Loucy (cell line): ENCODE data around the gene ARHGAP6.

Experiments used
- H2AFZ ChIP-seq: fragments of 200-600 bp; sonication (generic); 2 replicates; pipeline ENCODE4 v1.6.0; 2016; ENCODE audit warnings: antibody characterized with exemption, mild to moderate bottlenecking, low read length, moderate library complexity
- H3F3A ChIP-seq: fragments of 200-600 bp; 2 replicates; pipeline ENCODE4 v1.6.0; 2016; ENCODE audit warnings: antibody characterized with exemption, low read depth, mild to moderate bottlenecking
- H3K27me3 ChIP-seq: fragments of 200-600 bp; sonication (generic); 2 replicates; pipeline ENCODE4 v1.6.1; 2014; ENCODE audit warnings: low read length, mild to moderate bottlenecking; ENCODE audit not compliant: insufficient read depth, poor library complexity, severe bottlenecking
- H3K36me3 ChIP-seq: fragments of 200-600 bp; sonication (generic); 2 replicates; pipeline ENCODE4 v1.6.1; 2016; ENCODE audit warnings: low read length; ENCODE audit not compliant: insufficient read depth
- H3K4me1 ChIP-seq: fragments of 200-600 bp; sonication (generic); 2 replicates; pipeline ENCODE4 v1.5.1; 2014; ENCODE audit warnings: low read length, mild to moderate bottlenecking; ENCODE audit not compliant: insufficient read depth, poor library complexity, severe bottlenecking
- H3K4me2 ChIP-seq: fragments of 200-600 bp; sonication (generic); 2 replicates; pipeline ENCODE4 v1.6.0; 2014; ENCODE audit warnings: antibody characterized with exemption, low read length, low read depth, mild to moderate bottlenecking; ENCODE audit not compliant: poor library complexity, severe bottlenecking
- H3K4me3 ChIP-seq: fragments of 200-600 bp; sonication (generic); 2 replicates; pipeline ENCODE4 v1.5.1; 2014; ENCODE audit warnings: low read length, mild to moderate bottlenecking, mixed read lengths; ENCODE audit not compliant: poor library complexity, severe bottlenecking
- H3K79me2 ChIP-seq: fragments of 200-600 bp; sonication (generic); 2 replicates; pipeline ENCODE4 v1.6.1; 2014; ENCODE audit warnings: low read length; ENCODE audit not compliant: insufficient read depth
- H3K9ac ChIP-seq: fragments of 200-600 bp; sonication (generic); 2 replicates; pipeline ENCODE4 v1.6.0; 2014; ENCODE audit warnings: mild to moderate bottlenecking, low read depth, low read length, moderate library complexity; ENCODE audit not compliant: poor library complexity, severe bottlenecking
- H3K9me2 ChIP-seq: fragments of 200-600 bp; sonication (generic); replicated peaks from 2 replicates; pipeline ENCODE4 v1.6.1; 2016; ENCODE audit warnings: low read depth, low read length, mixed read lengths
- H3K9me3 ChIP-seq: fragments of 200-600 bp; sonication (generic); 2 replicates; pipeline ENCODE4 v1.6.1; 2014; ENCODE audit warnings: mild to moderate bottlenecking, antibody characterized with exemption, low read length, low read depth; ENCODE audit not compliant: insufficient read depth
- H4K20me1 ChIP-seq: fragments of 200-600 bp; sonication (generic); 2 replicates; pipeline ENCODE4 v1.6.0; 2014; ENCODE audit warnings: antibody characterized with exemption, low read length, mild to moderate bottlenecking; ENCODE audit not compliant: insufficient read depth, poor library complexity, severe bottlenecking
- EZH2phosphoT487 ChIP-seq: fragments of 200-600 bp; IDR thresholded peaks from 2 replicates; pipeline ENCODE4 v1.6.1; 2018; ENCODE audit warnings: antibody characterized with exemption, mild to moderate bottlenecking, moderate library complexity, borderline replicate concordance
- TF ChIP-seq, protein P1 (sequence below): fragments of 200-600 bp; sonication (generic); conservative IDR thresholded peaks from 2 replicates; pipeline ENCODE4 v1.5.1; 2014; ENCODE audit warnings: mild to moderate bottlenecking, antibody characterized with exemption, low read length

The ARHGAP6 gene

DNA sequence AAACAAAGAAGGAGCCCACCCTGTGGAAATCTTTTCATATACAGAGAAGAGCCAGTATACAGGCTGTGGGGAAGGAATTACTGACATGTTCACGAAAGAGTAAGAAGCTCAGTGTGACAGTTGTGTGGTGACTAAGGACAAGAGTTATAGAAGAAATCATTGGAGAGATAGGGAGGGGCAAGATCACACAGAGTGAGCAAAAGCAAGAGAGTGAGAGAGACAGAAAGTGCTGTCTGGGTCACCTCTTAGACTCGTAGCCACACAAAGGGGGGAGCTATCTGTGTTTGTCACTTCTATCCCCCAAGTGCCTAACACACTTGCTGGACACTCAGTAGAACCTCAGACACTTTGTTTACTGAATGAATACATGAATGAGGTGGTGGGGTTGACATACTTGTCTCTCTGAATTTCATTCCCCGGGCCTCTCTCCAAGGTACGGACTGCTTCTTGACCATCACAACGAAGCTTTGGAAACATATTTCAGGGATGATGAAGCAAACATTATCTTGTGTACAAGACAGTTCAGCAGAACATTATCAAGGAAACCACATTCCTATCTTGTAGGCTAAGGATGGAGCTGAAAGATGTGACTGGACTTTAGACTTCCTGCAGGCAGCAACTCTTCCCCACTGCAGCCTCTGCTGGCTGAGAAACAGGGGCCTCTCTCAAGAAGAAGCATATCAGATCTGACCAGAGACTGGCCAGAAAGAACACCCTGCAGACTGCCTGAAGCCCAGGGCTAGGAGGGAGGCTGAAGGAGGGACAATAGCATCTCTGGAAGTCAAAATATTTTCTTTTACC lies 204.3 kb downstream of the ARHGAP6 start:
- Histone ChIP-seq H3K4me2 (no peak overlapping the region), H3K79me2 (no peaks in the 10 kb centered on the region), H4K20me1 (no peaks in the 10 kb centered on the region), H3K9me3 (no peaks in the 10 kb centered on the region), H3F3A (no peaks in the 10 kb centered on the region), H3K4me3 (no peak overlapping the region), H3K9ac (no peak overlapping the region), H3K27me3 (no peaks in the 10 kb centered on the region), H2AFZ (no peak overlapping the region), H3K36me3 (no peaks in the 10 kb centered on the region), H3K4me1 (no peaks in the 10 kb centered on the region), H3K9me2 (no peaks in the 10 kb centered on the region)
- TF ChIP-seq, protein P1, sequence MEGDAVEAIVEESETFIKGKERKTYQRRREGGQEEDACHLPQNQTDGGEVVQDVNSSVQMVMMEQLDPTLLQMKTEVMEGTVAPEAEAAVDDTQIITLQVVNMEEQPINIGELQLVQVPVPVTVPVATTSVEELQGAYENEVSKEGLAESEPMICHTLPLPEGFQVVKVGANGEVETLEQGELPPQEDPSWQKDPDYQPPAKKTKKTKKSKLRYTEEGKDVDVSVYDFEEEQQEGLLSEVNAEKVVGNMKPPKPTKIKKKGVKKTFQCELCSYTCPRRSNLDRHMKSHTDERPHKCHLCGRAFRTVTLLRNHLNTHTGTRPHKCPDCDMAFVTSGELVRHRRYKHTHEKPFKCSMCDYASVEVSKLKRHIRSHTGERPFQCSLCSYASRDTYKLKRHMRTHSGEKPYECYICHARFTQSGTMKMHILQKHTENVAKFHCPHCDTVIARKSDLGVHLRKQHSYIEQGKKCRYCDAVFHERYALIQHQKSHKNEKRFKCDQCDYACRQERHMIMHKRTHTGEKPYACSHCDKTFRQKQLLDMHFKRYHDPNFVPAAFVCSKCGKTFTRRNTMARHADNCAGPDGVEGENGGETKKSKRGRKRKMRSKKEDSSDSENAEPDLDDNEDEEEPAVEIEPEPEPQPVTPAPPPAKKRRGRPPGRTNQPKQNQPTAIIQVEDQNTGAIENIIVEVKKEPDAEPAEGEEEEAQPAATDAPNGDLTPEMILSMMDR, result no peak

DNA sequence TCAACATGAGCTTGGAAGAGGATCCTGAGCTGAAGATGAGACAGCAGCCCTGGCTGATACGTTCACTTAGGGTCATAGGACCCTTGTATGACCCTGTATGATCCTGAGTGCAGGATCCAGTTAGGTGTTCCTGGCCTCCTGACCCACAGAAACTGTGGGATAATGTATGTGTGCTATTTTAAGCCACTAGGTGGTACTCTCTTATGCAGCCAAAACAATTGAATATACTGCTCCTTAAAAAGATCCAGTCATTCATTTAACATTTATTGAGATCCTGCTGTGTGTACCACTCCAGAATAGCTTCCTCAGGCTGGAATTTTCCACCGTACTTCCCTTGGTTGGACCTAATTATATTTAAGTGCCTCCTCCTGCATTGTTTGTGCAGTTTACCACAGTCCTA lies 205.4 kb downstream of the ARHGAP6 start:
- H4K20me1 ChIP-seq, result no peaks in the 10 kb centered on the region
- H2AFZ ChIP-seq, result no peak overlapping the region
- no peaks in the 10 kb centered on the region for H3K36me3 ChIP-seq
- no peaks in the 10 kb centered on the region for H3K27me3 ChIP-seq
- no peak overlapping the region for H3K4me3 ChIP-seq
- no peak overlapping the region for H3K9ac ChIP-seq
- H3K79me2 ChIP-seq, result no peaks in the 10 kb centered on the region
- TF ChIP-seq, protein P1, result no peak
- TF ChIP-seq EZH2phosphoT487, result no peak
- H3K4me1 ChIP-seq, result no peaks in the 10 kb centered on the region
- H3K9me3 ChIP-seq, result no peaks in the 10 kb centered on the region
- H3K4me2 ChIP-seq, result no peak overlapping the region
- no peaks in the 10 kb centered on the region for H3F3A ChIP-seq
- H3K9me2 ChIP-seq, result no peaks in the 10 kb centered on the region

DNA sequence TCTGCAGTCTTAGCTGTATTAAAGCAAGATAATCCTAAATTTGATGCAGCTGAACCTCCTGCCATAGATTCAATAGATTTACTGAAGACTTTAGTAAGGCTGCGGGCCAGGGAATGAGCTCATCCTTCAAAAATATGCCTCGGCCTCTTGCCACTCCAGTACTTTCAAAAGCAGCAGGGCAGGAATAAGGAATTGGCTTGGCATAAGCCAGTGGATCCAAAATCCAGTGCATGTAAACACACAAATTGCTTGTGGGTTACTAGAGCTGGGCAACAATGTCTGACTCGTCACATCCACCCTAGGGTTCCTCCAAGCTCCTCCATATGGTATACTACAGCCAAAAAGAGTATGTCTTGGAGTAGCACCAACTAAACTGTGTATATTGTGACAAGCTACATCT lies 207.6 kb downstream of the ARHGAP6 start:
- Histone ChIP-seq H4K20me1 (no peaks in the 10 kb centered on the region), H3K9me2 (no peaks in the 10 kb centered on the region), H3K27me3 (no peaks in the 10 kb centered on the region), H3F3A (no peaks in the 10 kb centered on the region), H3K9ac (no peak overlapping the region), H2AFZ (no peak overlapping the region), H3K79me2 (no peaks in the 10 kb centered on the region), H3K4me2 (no peak overlapping the region), H3K36me3 (no peaks in the 10 kb centered on the region), H3K4me3 (no peak overlapping the region), H3K9me3 (no peaks in the 10 kb centered on the region), H3K4me1 (no peaks in the 10 kb centered on the region)
- TF ChIP-seq, protein P1, result no peak
- TF ChIP-seq EZH2phosphoT487, result no peak
